GM12878 (cell line): Measurements from ENCODE around the gene DNASE2B.

Experiments used
- ATF3 ChIP-seq: IDR thresholded peaks from 2 replicates; pipeline ENCODE4 v1.6.1; 2011; ENCODE audit warnings: low read depth, mild to moderate bottlenecking, low read length, moderate library complexity, borderline replicate concordance; ENCODE audit errors: extremely low read depth
- FOS ChIP-seq: IDR thresholded peaks from 3 replicates; pipeline ENCODE4 v1.6.1; 2011; ENCODE audit warnings: borderline replicate concordance; ENCODE audit not compliant: insufficient read length; ENCODE audit errors: extremely low read depth
- GABPA ChIP-seq: IDR thresholded peaks from 2 replicates; pipeline ENCODE4 v1.6.1; 2014; ENCODE audit warnings: antibody characterized with exemption, low read depth, mild to moderate bottlenecking, inconsistent platforms
- PML ChIP-seq: IDR thresholded peaks from 2 replicates; pipeline ENCODE4 v1.6.1; 2012; ENCODE audit warnings: low read length, inconsistent platforms
- POLR2AphosphoS5 ChIP-seq: IDR thresholded peaks from 2 replicates; pipeline ENCODE4 v1.6.1; 2011; ENCODE audit warnings: mild to moderate bottlenecking, low read length, inconsistent platforms
- RAD21 ChIP-seq: IDR thresholded peaks from 2 replicates; pipeline ENCODE4 v1.6.1; 2011; ENCODE audit warnings: mild to moderate bottlenecking, low read depth, low read length, moderate library complexity; ENCODE audit not compliant: insufficient read depth
- USF2 ChIP-seq: IDR thresholded peaks from 2 replicates; pipeline ENCODE4 v1.6.1; 2011; ENCODE audit warnings: low read depth, low read length, improper control_type of control experiment, borderline replicate concordance
- ZBTB33 ChIP-seq: fragments of 450-650 bp; IDR thresholded peaks from 2 replicates; pipeline ENCODE4 v1.6.1; 2017; ENCODE audit warnings: mild to moderate bottlenecking

GRCh38 chr1:84402501-84402900, 4.2 kb downstream of the DNASE2B start:
- no peak for TF ChIP-seq POLR2AphosphoS5
- TF ChIP-seq ATF3: no peak
- TF ChIP-seq GABPA: no peak
- no peak for TF ChIP-seq USF2
- TF ChIP-seq PML: no peak
- no peak for TF ChIP-seq FOS
- no peak for TF ChIP-seq ZBTB33
- no peak for TF ChIP-seq RAD21
